NCI-H2196 treated with DMSO at 0.1 percent for 48 hours (cell line): ENCODE measurements around the gene PSMC5.

ENCODE experiments used
- DNase-seq: peaks from one replicate; lab custom pipeline; 2025; ENCODE audit not compliant: unreplicated experiment; lab: John Stamatoyannopoulos, UW

PSMC5 gene

GRCh38 chr17:63820963-63821561 lies 6.2 kb upstream of the PSMC5 start:
- no peak for DNase-seq

- no peak for DNase-seq
These were observed 5.4 kb upstream of the PSMC5 start for GRCh38 chr17:63821804-63822203.

DNA sequence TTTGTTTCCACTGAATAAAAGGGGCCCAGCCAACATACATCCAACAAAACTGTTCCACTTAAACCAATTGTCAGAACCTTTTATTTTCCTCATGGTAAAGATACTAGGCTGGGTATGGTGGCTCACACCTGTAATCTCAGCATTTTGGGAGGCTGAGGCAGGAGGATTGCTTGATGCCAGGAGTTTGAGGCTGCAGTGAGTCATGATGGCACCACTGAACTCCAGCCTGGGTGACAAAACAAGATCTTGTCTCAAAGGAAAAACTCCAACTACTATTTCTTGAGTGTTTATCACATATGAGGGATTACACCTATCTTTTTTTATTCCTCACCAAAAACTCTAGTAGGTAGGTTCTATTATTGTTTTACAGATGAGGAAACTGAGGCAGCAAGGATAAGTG lies 4.7 kb upstream of the PSMC5 start:
- no peak for DNase-seq

- DNase-seq: no peak
These were observed 3.4 kb upstream of the PSMC5 start for GRCh38 chr17:63823659-63824331.

GRCh38 chr17:63824362-63824761 lies 2.9 kb upstream of the PSMC5 start:
- DNase-seq: no peak

GRCh38 chr17:63826468-63827001 lies 696 bp upstream of the PSMC5 start:
- DNase-seq: no peak

DNA sequence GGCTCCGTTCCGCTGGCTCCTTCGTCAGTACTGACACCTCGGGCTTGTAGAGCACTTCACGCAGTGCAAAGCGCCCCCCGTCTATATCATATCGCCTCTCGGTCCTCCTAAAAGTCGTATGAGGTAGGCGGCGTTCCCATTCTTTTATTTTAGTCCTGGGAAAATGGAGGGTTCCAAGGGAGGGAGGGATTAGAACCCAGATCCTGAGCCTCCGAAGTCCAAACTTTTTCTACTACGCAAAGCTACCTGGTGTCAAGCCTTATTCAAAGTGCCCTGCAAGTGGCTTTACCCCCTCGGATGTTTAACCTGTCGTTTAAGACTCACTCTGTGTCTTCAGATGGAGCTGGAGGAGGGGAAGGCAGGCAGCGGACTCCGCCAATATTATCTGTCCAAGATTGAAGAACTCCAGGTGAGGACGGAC lies 580 bp downstream of the PSMC5 start:
- no peak for DNase-seq

DNA sequence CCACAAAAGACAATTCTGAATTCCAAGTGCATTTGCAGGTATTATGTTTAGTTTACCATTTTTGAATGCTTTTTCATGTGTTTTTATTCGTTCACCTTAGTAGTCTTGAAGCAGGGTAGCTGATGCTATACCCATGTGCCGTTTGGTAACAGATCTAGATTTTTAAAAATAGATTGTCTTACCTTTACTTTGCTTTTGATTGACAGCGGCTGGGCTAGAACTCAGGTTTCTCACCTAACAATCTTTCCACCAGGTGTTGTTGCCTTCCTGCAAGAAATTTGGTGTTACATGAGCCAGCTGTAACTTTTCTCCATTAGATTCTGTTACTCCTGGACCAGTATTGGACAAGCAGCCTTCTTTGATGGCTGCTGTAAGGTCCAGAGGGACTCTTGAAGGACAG lies 1.7 kb downstream of the PSMC5 start:
- no peak for DNase-seq

DNA sequence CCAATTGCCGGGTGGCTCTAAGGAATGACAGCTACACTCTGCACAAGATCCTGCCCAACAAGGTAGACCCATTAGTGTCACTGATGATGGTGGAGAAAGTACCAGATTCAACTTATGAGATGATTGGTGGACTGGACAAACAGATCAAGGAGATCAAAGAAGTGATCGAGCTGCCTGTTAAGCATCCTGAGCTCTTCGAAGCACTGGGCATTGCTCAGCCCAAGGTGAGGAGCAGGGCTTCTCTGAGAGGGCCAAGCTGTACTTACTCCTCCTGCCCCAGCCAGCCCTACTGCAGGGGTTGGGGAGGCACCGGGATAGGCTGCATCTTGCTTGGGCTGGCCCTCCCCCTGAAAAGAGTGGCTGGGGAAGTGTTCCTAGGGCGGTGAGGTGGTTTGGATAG lies 3.0 kb downstream of the PSMC5 start:
- DNase-seq: no peak

GRCh38 chr17:63830904-63831491 lies 3.8 kb downstream of the PSMC5 start:
- DNase-seq: no peak

DNA sequence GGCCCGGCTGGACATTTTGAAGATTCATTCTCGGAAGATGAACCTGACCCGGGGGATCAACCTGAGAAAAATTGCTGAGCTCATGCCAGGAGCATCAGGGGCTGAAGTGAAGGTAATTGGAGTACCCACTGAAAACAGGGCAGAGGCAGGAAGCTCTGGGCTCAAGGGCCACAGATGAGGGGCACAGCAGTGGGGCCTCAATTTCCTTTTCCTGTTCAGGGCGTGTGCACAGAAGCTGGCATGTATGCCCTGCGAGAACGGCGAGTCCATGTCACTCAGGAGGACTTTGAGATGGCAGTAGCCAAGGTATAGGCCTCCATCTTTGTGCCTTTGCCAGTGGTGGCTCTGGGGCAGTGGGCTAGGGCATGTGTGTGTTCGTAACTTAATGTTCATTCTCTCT lies 4.3 kb downstream of the PSMC5 start:
- no peak for DNase-seq

GRCh38 chr17:63832014-63832413 lies 4.8 kb downstream of the PSMC5 start:
- no peak for DNase-seq

- no peak for DNase-seq
These were observed 5.2 kb downstream of the PSMC5 start for GRCh38 chr17:63832455-63832854.

DNA sequence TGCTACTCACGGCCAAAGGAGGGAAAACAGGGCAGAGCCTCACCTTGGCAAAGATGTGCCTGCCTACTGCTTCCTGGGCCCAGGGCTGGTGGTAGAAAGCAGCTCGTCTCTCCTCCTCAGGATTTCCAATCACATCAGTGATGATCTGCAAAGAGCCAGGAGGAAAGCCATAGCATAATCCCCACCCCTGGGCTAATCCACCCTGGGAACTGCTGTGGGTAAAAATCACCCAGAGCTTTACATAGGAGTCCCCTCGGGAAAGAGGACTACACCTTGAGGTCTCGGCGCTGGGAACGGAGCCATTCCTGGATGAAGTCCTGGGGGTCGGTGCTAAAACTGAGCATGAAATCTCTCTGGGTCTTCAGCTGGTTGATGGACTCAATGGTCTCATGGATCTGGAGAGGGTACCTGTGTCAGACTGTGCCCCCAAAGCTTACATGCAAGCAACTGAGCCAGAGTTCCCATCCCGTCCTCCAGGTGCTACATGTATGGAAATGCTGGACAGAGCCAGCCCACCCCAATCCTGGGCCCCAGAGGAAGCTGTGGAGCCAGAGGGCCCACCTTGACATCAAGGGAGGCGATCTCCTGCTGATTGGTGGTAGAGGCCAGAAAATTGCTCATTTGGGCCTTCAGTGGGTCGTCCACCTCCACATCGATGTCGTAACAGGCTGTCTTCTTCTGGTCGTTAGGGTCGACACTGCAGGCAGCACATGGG lies 6.0 kb downstream of the PSMC5 start:
- DNase-seq: no peak

DNA sequence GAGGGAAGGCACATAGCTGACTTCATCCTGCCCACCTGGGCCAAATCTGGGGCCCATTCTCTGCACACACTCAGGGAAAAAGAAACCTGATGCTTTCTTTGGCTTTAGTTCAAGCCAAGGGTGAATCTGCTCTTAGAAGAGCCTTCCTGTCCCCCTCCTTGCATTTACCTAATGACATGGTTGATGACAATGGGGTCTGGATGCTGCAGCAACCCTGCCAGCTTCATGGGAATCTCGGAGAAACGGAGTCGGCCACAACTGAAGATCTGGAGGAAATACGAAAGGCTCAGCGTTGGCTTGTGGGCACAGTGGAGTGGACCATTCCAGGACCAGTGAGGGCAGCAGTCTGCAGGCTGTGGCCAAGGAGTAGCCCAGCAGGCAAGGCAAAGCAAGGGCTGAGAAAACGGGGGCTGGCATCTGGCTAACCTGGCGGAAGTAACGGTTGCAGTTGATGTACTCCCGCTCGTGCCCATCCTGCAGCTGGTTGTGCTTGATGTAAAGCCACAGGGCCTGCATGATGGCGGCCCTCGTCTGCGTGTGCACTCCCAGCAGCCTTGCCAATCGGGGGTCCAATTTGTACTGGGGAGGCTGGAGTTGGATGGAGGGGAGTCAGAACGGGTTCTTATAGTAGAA lies 6.6 kb downstream of the PSMC5 start:
- no peak for DNase-seq

DNA sequence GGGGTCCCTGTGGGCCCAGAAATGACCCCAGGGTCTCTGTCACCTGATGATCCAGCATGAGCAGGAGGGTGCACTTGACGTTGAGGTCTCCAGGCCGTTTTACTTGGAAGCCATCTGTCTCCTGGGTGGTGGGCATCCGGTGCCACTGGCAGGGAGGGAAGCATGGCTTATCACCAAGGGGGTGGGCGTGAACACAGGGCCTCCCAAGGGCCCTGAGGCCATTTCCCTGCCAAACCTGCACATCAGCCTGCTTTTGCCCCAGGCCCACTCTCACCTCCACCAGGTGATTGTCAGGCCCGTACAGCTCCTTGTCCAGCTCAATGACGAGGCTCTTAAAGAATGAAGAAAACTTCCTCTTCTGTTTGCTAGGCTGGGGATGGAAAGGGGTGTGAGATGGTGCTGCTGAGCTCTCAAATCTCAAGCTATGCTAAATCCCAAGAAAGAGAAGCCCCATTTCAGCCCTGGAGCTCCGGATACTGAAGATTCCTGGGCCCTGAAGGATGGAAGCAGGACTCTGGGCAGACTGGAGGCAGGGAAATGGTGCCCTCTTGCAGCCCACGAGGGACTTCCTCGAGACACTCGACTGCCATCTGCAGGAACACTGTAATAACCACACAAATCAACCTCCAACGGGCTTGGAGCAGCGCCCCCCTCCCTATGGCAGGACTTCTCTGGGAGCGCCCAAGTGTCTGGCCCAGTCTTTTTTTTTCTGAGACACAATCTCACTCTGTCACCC lies 7.4 kb downstream of the PSMC5 start:
- peak; percentile 56 for DNase-seq

DNA sequence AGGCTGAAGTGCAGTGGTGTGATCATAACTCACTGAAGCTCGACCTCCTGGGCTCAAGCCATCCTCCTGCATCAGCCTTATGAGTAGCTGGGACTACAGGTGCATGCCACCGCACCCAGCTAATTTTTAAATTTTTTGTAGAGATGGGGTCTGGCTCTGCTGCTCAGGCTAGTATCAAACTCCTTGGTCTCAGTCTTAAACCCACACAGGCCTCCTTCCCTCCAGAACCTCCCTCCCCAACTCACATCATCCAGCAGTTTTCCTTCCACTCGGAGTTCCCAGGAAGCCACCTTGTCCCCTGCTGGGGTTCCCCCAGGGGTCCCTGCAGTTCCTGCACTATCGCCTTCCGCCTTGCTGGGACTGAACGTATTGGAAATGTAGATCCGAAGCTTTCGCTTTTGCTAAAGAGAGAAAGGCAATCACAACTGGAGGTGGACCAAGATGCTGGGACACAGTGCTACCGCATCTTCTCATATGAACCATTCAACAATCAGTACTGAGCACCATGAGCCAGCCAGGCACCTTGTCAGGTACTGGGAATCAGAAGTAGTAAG lies 8.0 kb downstream of the PSMC5 start:
- DNase-seq: no peak

GRCh38 chr17:63836811-63837210 lies 9.6 kb downstream of the PSMC5 start:
- DNase-seq: no peak

DNA sequence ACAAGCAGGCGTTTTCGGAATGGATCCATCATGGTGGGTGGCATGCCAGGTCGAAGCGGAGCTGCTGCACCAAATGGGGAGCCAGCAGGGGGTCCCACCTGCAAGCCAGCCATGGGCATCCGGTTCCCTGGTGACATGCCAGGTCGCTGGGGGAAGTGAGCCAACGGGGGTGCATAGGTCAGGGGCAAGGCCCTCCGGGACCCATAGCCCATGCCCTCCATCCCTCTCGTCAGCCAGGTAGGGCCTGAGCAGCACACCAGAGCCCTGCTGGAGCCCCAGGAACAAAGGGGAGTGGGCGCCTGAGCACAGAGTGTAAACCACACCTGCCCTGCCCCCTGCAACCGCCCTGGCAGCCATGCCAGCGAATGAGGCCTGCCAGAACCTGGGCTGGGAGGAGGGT lies 10.2 kb downstream of the PSMC5 start:
- no peak for DNase-seq

GRCh38 chr17:63837962-63838600 lies 10.8 kb downstream of the PSMC5 start:
- DNase-seq: no peak
